ENCODE data around the gene TAS2R14. TPM values are rescaled to one million over a fixed set of nuclear protein-coding genes. Genes with fewer than 3 reads are reported as not detected.

Gene TAS2R14
- total RNA-seq, 1 experiment from 2014 or later, result 1.4 TPM

- BruUV-seq (replicated peaks), result no TSS peak
- in situ Hi-C loops (cut with HindIII; ENCODE audit: low pct_unique_long_range_greater_than_20kb, low sequenced_read_pairs) (no loop called here), intact Hi-C loops (cut with micrococcal nuclease; ENCODE audit: unreplicated experiment) (no loop called here)
- no peak overlapping the region for H3K27ac ChIP-seq (ENCODE audit: low read length)
- POLR2A ChIA-PET, result no interaction called here
- no peaks in the 10 kb centered on the region for H3K36me3 ChIP-seq (ENCODE audit: control insufficient read depth, insufficient read depth, low read length)
- no peaks in the 10 kb centered on the region for H3K9me3 ChIP-seq (ENCODE audit: control insufficient read depth, insufficient read depth, low read depth, low read length)
- no peaks in the 10 kb centered on the region for H3K4me1 ChIP-seq (ENCODE audit: control insufficient read depth, insufficient read depth, low read length)
- H3K4me3 ChIP-seq (ENCODE audit: low read depth in 2 of 2, low read length in 2 of 2), result no peak overlapping the region
- CTCF ChIA-PET, result no interaction called here
- ATAC-seq (no peak), DNase-seq (ENCODE audit: low read depth, low spot score) (no peak)
- no peaks in the 10 kb centered on the region for H3K27me3 ChIP-seq (ENCODE audit: control insufficient read depth, insufficient read depth, low read length)
- no peak for TF ChIP-seq POLR2AphosphoS5 (IDR thresholded peaks at IDR 0.05; ENCODE audit: low read depth, low read length)
- TF ChIP-seq TCF7L2 (IDR thresholded peaks at IDR 0.05; ENCODE audit: low read depth, low read length), result no peak
- no peak for TF ChIP-seq SIN3A (IDR thresholded peaks at IDR 0.05; ENCODE audit: borderline replicate concordance, insufficient read depth, low read depth, low read length)
- no peak for TF ChIP-seq CTCF (IDR thresholded peaks at IDR 0.05)
- no peak for TF ChIP-seq REST (IDR thresholded peaks at IDR 0.05; ENCODE audit: insufficient read depth in 1 of 2, low read depth in 2 of 2, low read length in 1 of 2)
Observed at GRCh38 chr12:10982244-10982643, 43.2 kb upstream of the TAS2R14 start.

GRCh38 chr12:10974965-10975364 is 35.9 kb upstream of the TAS2R14 start:
- BruUV-seq (replicated peaks), result no TSS peak
- Histone ChIP-seq H3K36me3 (ENCODE audit: control insufficient read depth, insufficient read depth, low read length) (no peaks in the 10 kb centered on the region), H3K4me3 (ENCODE audit: low read depth in 2 of 2, low read length in 2 of 2) (no peak overlapping the region), H3K4me1 (ENCODE audit: control insufficient read depth, insufficient read depth, low read length) (no peaks in the 10 kb centered on the region), H3K9me3 (ENCODE audit: control insufficient read depth, insufficient read depth, low read depth, low read length) (no peaks in the 10 kb centered on the region), H3K27me3 (ENCODE audit: control insufficient read depth, insufficient read depth, low read length) (no peaks in the 10 kb centered on the region), H3K27ac (ENCODE audit: low read length) (no peak overlapping the region)
- intact Hi-C loops (cut with micrococcal nuclease; ENCODE audit: unreplicated experiment), result no loop called here
- DNase-seq (ENCODE audit: low read depth, low spot score) (no peak), ATAC-seq (no peak)
- TF ChIP-seq POLR2AphosphoS5 (IDR thresholded peaks at IDR 0.05; ENCODE audit: low read depth, low read length) (no peak), CTCF (IDR thresholded peaks at IDR 0.05) (no peak), TCF7L2 (IDR thresholded peaks at IDR 0.05; ENCODE audit: low read depth, low read length) (no peak), SIN3A (IDR thresholded peaks at IDR 0.05; ENCODE audit: borderline replicate concordance, insufficient read depth, low read depth, low read length) (no peak), REST (IDR thresholded peaks at IDR 0.05; ENCODE audit: insufficient read depth in 1 of 2, low read depth in 2 of 2, low read length in 1 of 2) (no peak)
- CTCF ChIA-PET, result no interaction called here
- POLR2A ChIA-PET, result no interaction called here
- in situ Hi-C loops (cut with HindIII; ENCODE audit: low pct_unique_long_range_greater_than_20kb, low sequenced_read_pairs), result no loop called here

All from Panc1 (cell line).